Adrenal gland (tissue), 5 donors: ENCODE results near the gene NCKAP5L.

Experiments used
- CTCF ChIP-seq, 6 experiments: fragments of 450-650 bp in 4 of 6; fragments of 200-600 bp in 2 of 6; sonication (generic) in 1 of 6; IDR thresholded peaks; 1 replicate in 5 of 6; 2 replicates in 1 of 6; pipeline versions ENCODE4 v1.5.1 to v1.8.0; 2016 to 2021; ENCODE audit warnings: antibody characterized with exemption in 6 of 6, mild to moderate bottlenecking in 2 of 6, moderate library complexity in 1 of 6
- POLR2A ChIP-seq, 2 donors: fragments of 450-650 bp; IDR thresholded peaks; one replicate each; pipeline ENCODE4 v1.6.1; 2017; ENCODE audit warnings: antibody characterized with exemption in 2 of 2, mild to moderate bottlenecking in 2 of 2, moderate library complexity in 1 of 2
- donor health status: DM: no; HTN: no; CAD: no.

DNA sequence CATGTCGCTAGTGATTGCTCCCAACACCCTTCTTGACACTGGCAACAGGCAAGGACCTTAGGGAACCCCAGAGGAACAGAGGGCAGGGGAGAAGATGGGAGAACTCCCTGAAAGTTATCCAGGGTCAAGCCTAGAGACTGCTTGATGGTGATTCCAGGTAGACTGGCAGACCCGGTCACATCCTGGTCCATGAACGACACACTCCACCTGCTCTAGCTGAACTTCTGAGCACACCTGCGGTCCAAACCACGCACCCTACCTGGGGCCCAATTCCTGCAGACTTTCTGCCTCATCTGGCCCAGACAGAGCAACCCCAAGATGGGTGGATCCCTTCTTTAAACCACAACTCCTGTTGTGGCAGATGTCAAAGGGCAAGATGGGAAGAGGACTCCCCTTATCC, 34.2 kb downstream of the NCKAP5L start:
- TF ChIP-seq CTCF (IDR thresholded peaks at IDR 0.05) (no peak), POLR2A (IDR thresholded peaks at IDR 0.05) (no peak)
